Activated CD8-positive, alpha-beta memory T cell treated with anti-CD3 and anti-CD28 coated beads, Interleukin-2, amount 50 U/mL, for 4 hours (primary cell): Measurements from ENCODE around the gene MAP3K20.
A peak's percentile ranks its signal among the peaks of the same experiment; 100 is the strongest.
"Not testable (repeated sequence)": the region's sequence is repeated elsewhere in the genome, so short reads cannot be mapped to it uniquely, and the experiment has no call there.

Experiments used
- DNase-seq: peaks from one replicate; pipeline ENCODE4 v3.0.0-alpha.2; 2020

The MAP3K20 gene

DNA sequence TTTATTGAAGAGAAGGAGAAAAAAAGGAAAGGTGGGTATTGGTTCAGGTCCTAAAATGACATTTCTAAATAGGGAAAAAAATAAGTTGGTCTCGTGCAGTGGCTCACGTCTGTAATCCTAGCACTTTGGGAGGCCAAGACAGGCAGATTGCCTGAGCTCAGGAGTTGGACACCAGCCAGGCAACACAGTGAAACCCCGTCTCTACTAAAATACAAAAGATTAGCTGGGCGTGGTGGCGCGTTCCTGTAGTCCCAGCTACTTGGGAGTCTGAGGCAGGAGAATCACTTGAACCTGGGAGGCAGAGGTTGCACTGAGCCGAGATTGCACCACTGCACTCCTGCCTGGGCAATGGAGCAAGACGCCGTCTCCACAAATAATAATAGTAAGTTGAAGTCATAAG, 131.5 kb downstream of the MAP3K20 start:
- DNase-seq, result not testable (repeated sequence)

DNA sequence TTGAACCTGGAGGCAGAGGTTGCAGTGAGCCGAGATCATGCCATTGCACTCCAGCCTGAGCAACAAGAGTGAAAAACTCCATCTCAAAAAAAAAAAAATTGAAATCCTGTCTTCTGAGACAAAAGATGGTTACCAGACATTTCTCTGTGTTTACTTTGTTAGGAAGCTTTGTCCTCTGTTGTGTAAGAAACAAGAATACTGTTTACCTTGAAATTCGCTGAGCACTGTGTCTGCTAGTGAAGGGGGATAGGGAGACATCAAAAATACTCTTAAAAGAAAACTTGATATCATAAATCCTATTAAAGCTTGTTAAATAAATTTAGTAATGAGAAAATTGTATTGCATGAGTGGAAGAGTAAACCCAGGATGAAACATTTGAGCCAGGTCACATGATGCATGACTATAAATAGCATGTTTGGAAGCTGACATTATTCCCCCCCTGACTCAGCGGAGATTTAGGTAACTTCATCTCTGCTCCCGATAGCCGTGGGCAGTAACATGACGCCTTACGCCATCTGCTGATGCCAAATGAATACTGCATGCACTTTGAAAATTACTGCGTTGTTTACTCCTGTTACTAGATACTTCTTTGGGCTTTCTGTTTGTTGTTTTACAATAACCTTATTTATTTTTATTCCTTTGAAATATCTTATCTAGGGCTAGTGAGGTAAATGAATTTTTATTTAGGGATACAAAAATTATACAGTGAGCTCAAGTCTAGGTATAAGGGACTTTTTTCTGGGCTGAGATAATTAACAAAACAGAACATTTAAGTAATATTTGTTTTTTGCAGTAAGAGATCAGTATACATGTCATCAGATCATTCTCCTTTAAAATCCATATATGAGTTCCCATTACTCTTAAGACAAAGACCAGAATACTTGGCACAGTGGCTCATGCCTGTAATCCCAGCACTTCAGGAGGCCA, 134.9 kb downstream of the MAP3K20 start:
- DNase-seq, result peak; percentile 44

DNA sequence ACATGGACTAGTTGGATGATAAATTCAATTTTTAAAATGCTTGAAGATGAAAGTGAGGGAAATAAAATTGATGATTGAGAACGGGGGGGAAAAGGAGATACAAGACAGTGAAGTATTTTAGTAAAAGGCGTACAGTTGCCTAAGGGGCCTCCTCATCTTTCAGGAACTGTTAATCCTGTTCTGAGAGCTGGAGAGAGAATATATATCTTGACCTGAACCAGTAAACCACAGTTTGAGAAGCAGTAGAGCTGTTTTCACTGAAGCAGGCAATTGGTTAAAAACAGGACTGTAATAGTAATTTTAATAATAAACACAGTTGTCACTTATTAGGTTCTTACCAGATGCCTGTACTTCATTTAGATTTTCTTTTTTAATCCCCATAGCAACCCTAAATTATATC, 137.5 kb downstream of the MAP3K20 start:
- DNase-seq, result no peak

DNA sequence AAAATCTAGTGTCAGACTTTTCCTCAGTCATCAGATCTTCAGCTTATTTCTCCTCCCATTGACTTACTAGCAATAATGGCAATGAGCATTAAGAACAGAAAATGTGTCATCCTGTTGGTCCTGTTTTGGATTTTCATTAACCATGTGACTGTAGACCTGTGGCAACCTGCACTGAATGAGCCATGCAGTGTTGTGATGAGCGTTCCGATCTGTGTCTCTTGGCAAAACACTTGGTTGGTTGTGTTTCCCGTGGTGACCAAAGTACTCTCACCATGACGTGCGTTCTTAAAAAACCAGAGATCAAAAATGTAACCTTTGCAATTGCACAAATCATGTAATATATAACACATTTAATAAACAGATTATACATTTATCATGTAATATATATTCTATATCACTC, 138.6 kb downstream of the MAP3K20 start:
- DNase-seq, result no peak

DNA sequence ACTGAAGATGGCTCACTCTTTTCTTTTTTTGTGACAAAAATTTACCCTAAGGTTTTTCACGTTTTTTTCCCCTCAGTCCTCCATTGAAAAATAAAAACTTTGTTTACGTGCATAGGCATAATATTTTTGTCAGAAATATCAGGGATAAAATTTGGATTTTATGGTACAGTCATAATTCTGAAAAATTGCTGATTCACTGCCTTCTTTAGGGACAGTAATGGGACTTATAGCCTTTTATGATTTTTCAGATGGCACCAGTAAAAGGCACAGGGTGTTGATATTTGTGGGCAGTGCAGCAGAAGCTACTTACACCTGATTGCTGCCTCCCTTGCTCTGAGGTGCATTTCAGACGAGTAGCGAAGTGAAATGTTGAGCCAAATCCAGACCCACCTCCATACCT, 139.7 kb downstream of the MAP3K20 start:
- no peak for DNase-seq

DNA sequence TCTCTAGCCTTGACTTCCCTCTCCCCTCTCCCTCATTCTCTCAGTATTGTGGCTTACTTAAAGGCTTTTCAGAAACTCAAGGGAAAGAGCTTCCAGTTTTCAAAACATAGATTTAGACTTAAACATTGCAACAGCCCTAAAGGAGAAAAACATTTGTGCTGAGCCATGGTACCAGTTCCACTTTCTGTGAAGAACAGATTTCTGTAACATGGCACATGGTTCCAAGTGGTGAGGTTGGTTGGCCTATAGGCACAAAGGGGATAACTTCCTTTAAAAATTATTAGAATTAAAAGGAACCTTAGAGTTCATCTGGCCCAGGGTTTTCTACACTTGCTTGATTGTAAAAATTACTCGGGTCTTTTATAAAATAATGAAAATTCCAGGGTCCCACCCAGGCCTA, 140.4 kb downstream of the MAP3K20 start:
- DNase-seq, result no peak

DNA sequence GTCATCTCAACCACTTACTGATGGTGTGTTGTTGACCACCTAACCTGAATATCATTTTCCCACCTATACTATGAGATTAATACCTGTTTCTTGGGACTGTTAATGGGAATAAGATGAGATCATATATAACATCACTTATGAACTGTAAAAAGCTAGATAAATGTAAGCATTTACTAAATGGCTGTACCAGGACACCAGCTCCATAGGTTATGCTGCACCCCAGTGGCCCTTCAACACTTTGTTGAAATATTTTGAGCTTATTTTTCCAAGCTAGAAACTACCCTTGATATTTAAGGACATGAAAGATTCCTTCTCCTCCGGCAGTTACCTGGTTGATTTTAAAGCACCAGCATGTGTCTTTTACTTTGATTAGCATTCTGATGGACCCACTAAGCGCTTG, 141.0 kb downstream of the MAP3K20 start:
- DNase-seq, result no peak

DNA sequence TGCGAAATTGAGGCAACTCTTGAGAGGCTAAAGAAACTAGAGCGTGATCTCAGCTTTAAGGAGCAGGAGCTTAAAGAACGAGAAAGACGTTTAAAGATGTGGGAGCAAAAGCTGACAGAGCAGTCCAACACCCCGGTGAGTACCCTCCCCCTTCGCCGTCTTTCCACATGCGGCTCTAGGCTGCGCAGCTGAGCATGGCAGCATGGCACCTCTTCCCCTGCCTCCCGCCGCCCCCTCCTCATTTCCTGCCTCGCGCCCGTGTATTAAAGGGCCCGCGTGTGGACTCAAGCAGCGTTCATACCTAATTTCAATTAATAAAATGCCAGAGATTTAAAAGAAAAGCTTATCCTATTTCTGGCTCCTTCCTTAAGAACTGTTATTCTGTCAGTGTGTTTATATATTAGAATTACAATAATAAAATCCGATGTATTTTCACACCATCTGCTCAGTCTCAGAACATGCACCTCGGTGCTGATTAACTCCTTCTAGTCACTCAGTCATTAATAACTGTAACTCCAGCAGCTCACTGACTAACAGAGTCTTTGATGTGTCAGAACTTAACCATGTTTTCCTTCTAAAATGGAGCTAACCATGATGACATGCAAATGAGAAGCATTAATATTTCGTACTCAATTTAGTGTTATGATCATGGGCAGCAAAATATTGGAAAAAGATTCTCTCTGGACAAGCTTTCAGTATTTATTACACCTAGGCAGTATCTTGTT, 141.6 kb downstream of the MAP3K20 start:
- DNase-seq, result no peak

DNA sequence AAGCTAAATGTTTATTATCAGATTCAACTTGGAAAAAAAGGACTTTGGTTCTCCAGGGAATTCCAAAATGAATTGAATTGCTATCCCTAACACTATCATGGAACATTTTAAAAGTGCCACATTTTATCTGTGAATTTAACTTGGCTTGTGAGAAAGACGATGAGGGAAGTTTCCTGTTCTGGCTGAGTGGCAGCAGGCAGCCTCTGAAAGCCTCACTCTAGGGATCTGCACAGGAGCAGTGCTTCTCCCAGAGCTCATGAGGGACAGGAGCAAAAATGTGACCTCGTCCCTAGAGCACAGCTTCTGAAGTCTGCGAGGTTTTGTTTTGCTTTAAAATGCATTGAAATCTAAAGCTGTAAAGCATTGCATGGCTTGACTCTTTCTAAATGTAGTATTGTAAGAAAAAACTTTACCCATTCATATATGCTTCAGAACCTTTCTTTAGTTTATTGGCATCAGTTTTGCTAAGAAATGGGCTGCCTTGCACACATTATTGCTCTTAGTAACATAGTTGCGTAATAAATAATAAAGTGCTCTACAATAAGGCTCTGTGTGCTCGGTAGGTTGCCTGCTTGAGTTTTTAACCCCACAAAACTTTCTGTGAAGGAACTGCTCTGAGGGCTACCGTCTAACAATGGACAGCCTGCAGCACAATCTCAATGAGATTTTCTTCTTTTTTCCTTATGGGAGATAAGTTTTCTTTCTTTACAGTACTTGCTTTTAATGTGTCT, 142.8 kb downstream of the MAP3K20 start:
- DNase-seq, result no peak

DNA sequence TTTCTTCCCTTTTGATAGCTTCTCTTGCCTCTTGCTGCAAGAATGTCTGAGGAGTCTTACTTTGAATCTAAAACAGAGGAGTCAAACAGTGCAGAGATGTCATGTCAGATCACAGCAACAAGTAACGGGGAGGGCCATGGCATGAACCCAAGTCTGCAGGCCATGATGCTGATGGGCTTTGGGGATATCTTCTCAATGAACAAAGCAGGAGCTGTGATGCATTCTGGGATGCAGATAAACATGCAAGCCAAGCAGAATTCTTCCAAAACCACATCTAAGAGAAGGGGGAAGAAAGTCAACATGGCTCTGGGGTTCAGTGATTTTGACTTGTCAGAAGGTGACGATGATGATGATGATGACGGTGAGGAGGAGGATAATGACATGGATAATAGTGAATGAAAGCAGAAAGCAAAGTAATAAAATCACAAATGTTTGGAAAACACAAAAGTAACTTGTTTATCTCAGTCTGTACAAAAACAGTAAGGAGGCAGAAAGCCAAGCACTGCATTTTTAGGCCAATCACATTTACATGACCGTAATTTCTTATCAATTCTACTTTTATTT, 145.6 kb downstream of the MAP3K20 start:
- no peak for DNase-seq

DNA sequence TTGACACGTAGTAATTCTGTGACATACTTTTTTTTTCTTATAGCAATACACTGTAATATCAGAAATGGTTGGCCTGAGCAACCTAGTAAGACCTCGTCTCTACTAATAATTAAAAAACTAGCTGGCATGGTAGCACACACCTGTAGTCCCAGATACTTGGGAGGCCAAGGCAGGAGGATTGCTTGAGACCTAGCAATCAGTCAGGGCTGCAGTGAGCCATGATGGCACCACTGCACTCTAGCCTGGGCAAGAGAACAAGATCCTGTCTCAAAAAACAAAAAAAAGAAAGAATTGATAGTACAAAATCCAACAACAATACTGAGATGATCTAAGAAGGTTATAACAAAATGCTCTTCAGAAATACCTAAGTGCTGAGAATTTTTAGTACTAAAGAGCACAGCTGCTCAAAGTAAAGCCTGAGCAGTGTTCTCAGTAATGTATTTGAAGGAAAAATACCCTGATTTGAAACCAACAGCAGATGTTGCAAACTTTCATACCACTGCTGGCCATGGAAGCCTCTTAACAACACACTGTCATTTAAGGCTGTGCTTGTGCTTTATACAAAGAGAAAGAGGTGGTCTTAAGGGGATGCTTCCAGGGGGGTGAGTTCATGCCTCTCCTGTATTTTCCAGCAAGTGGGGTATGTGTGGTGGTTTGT, 146.4 kb downstream of the MAP3K20 start:
- DNase-seq, result no peak

DNA sequence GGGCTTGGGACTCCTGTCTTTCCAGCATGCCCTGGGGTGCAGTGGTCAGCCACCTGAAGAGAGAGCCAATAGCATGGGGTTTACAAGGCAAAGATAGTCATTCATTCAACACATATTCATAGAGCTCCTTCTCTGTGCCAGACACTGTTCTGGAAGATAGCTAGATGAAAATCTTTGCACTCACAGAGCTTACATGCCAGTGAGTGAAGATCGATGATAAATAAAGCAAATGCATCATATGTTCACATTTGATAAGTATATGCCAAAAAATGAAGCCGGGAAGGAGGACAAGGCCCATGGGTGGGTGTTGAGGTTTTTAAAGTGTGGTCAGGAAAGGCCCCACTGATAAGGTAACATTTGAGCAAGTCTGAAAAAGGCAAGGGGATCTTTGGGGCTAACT, 148.2 kb downstream of the MAP3K20 start:
- DNase-seq, result no peak

DNA sequence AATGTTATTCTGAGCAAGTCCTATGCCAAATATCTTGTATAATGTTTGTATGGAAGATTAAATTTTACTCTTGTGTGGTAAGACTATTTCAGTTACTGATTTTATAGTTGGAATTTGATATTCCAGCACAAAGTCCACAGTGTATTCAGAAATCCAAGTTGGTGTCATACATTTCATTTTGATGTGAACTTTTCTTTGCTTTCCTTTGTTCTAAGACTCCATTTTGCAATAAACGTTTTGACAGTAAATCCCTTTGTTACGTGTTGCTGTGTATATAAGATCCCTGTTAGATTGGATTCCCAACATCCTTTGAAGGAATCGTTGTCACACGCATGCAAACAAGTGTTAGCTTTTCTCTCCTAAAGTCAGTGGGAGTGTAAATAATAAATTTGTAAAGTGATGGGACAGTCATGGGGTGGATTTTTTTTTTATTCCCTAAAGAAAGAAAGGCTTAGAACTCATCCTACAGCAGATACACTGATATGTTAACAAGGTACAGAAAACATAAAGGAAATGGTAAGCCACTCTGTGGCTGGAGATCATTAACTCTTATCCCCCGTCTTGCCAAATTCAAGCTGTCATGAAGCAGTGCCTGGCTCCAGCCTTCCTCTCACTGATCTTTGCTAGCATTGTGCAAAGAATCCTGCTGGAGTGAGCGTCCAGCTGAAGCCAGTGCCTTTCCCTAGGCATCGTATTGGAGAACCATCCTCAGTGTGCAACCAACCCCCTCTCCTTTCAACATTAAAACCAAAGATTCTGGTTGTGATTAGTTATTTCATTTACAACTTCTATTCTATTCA, 151.5 kb downstream of the MAP3K20 start:
- no peak for DNase-seq

DNA sequence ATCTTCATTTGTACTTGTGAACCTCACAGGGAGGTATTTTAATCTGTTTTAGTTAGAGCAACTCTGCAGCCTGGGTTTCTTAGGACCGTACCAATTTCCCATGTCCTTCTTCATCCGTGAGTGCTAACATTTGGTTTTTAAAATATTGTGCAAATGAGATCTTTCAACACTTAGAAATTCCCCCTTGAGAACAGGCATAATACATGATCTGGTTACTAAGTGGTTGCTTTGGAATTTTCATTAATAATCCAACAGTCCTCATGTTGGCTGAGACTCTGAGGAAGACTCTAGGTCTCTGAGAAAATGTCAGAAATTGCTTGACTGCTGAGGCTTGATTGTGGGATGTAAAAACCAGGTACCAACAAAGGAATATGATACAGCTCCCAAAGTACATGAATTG, 153.4 kb downstream of the MAP3K20 start:
- DNase-seq, result no peak

DNA sequence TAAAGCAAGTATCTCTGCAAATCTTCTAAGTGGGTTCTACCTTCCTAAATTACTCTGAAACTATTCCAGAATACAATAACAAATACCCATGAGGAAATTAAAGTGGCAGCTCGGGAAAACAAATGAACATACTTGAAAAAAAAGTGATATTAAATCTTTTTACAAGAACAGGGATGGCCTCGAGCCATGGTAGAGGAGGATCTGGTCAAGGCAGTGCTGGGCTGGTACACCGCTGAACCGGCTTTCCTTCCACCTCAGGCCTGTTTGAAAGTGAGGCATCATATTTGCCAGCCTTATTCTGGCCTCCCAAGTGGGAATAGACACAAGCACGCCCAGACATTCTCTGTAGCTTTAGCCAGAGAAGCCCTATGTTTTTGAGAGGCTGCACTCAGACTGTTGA, 154.5 kb downstream of the MAP3K20 start:
- no peak for DNase-seq

DNA sequence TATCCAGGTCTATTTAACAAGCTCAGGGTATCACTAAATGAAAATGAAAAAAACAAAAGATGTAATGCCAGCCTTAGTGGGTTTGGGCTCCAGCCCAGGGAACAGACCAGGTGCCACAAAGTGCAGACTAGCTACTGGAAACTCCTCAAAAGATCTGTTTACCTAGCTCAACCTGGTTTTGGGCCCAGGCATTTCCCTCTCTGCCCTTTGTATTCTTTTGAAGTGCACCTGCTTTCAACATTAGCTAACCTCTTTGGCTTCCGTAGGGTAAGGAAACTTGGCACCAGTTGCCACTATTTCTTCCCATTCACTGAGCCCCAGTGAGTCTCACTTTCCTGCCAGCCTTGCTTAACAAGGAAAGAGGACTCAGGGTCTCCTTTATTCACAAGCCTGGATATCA, 155.4 kb downstream of the MAP3K20 start:
- DNase-seq, result no peak

DNA sequence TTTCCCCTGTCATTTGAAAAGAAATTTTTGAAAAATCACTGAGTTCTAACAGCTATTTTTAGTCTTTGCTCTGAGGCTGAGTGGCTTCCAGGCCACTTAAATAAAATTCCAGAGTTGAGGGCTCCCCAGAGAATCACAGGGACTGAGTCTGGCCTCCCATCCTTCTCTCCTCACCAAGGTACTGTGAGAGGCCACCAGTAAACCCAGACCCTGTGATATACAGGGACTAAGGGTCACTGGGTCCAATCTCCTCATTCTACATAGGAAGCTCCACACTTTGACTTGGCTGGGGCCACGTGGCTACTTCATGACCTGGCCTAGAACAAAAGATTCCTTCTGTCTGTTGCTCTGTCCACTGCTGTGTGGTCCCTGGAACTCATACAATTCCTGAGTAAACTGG, 155.8 kb downstream of the MAP3K20 start:
- no peak for DNase-seq

DNA sequence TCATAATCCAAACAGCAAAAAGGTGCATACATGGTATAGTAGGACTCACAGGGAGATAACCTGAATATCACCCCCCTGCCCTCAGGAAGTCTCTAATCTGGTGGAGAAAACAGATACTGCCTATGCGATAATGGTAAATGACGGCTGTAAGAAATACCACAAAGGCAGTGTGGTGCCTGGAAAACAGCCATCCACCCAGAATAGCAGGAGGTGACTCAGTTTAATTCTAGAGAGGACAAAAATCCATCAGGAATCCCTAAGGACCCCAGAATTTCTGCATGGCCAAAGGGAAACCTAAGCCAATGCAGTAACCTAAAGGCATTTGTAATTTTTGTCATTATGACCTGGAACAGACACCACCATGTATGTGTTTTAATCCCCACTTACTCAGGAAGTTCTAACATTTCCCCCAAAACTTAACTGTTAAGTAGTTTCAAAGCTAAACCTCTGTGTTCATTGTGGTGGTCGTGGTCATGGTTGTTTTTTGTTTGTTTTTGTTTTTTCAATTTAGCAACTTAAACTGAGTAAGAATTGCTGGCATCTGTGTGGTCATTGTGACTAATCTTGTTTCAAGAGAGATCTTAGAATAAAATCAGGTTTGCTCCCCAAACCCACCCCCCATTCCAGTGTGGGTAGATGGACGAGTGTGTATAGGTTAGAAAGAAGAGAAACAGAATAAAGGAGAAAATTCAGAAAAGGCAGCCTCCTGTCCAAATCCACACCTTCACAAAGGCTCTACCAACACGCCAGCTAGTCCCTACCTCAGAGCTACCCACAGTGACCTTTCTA, 157.5 kb downstream of the MAP3K20 start:
- no peak for DNase-seq

DNA sequence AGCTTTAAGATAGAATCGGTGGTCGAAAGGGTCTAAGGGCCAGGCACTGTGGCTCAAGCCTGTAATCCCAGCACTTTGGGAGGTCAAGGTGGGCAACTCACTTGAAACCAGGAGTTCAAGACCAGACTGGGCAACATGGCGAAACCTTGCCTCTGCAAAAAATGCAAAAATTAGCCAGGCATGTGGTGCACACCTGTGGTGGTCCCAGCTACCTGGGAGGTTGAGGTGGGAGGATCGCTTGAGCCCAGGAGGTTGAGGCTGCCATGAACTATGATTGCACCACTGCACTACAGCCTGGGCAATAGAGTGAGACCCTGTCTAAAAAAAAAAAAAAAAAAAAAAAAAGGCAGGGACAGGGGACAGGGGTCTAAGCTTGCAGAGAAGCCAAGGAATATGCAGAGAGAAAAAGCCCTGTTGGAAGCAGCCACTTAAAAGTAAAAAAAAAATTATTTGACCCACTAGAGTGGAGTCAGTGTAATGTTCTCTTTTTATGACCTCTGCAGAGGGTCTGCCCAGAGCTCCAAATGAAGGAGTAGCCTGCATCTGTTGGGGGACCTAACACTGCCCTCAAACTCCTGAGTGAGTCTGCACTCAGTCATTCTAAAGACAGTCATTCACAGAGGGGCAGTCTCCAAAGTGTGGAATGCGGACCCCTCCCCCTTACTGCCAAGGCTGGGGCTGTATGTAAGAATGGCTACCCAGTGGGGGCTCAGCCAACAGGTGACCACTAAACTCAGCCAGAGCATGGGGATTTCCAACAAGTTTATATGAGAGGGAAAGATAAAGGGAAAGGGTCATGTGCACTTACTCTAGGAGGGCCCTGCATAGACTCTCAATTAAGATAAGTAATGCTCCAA, 160.5 kb downstream of the MAP3K20 start:
- no peak for DNase-seq

DNA sequence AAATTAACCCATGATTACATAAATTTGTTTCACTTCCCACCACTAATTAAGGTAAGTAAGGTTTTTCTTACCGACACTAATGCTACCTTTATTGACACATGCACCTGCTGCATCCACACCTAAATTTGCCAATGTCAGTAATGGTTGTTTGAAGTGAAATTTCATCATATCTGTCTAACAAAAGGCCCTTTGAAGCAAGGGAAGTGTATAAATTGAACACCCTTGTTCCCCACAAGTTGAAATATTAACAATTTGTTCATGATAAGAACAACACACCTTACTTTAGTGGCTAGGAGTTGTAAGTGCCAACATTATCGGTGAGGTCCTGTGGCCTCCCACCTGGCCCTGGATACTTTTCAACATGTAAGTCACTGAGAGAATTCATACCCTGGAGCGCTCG, 162.7 kb downstream of the MAP3K20 start:
- DNase-seq, result no peak
